Natural killer cell (primary cell): Measurements from ENCODE around the gene MT1X. TPM values are rescaled to one million over a fixed set of nuclear protein-coding genes. Genes with fewer than 3 reads are reported as not detected.

Source experiments
- ATAC-seq, 3 donors: fragments of 150-1000 bp in 2 of 3; fragments of 200-7000 bp in 1 of 3; cut with Tn5 transposase; 1 replicate in 1 of 3; 2 replicates in 2 of 3; pipeline ENCODE4 v1.10.0; 2021; ENCODE audit warnings: mild to moderate bottlenecking in 2 of 3, moderate library complexity in 2 of 3
- DNase-seq, 2 donors: peaks; one replicate each; pipeline versions ENCODE4 v3.0.0 to v3.0.0-alpha.2; 2013 to 2021; ENCODE audit warnings: mixed read lengths in 1 of 2
- H3K27ac ChIP-seq: one replicate; pipeline ENCODE4 v1.5.1; 2013; ENCODE audit warnings: mild to moderate bottlenecking, low read length
- H3K27me3 ChIP-seq: one replicate; pipeline ENCODE4 v1.6.1; 2013; ENCODE audit warnings: low read length; ENCODE audit not compliant: control insufficient read depth, insufficient read depth
- H3K36me3 ChIP-seq: one replicate; pipeline ENCODE4 v1.6.1; 2013; ENCODE audit warnings: low read length; ENCODE audit not compliant: control insufficient read depth, insufficient read depth
- H3K4me1 ChIP-seq: one replicate; pipeline ENCODE4 v1.6.1; 2013; ENCODE audit warnings: low read length; ENCODE audit not compliant: control insufficient read depth, insufficient read depth
- H3K4me3 ChIP-seq: one replicate; pipeline ENCODE4 v1.5.1; 2013; ENCODE audit warnings: low read length
- H3K9me3 ChIP-seq: one replicate; pipeline ENCODE4 v1.6.1; 2013; ENCODE audit warnings: low read length; ENCODE audit not compliant: control insufficient read depth, insufficient read depth
- H3K27ac Mint-ChIP-seq, 2 donors: one replicate each; pipeline ENCODE4 v1.8.0; 2022; ENCODE audit warnings: mild to moderate bottlenecking in 2 of 2, mixed read lengths in 2 of 2, moderate library complexity in 1 of 2
- H3K27me3 Mint-ChIP-seq, 2 donors: one replicate each; pipeline ENCODE4 v1.8.0; 2022; ENCODE audit warnings: low read depth in 2 of 2, mixed read lengths in 2 of 2
- H3K36me3 Mint-ChIP-seq: one replicate; pipeline ENCODE4 v1.8.0; 2022; ENCODE audit warnings: mixed read lengths
- H3K4me1 Mint-ChIP-seq, 2 donors: one replicate each; pipeline ENCODE4 v1.8.0; 2022; ENCODE audit warnings: mixed read lengths in 2 of 2
- H3K4me3 Mint-ChIP-seq: one replicate; pipeline ENCODE4 v1.8.0; 2022; ENCODE audit warnings: mild to moderate bottlenecking, moderate library complexity, mixed read lengths
- H3K9me3 Mint-ChIP-seq, 2 donors: one replicate each; pipeline ENCODE4 v1.8.0; 2022; ENCODE audit warnings: mixed read lengths in 2 of 2
- CTCF ChIP-seq: fragments of 200-600 bp; IDR thresholded peaks from one replicate; pipeline ENCODE4 v1.8.0; 2022; ENCODE audit warnings: antibody characterized with exemption
- WGBS: methylation state at CpG from one replicate; pipeline ENCODE4 v1.1.7; 2013; ENCODE audit warnings: missing lambda C conversion rate; ENCODE audit not compliant: insufficient coverage; 5-methylcytosine and 5-hydroxymethylcytosine counted together
- intact Hi-C: fragments of 100-400 bp; cut with micrococcal nuclease; formaldehyde crosslinking; loops from one replicate; pipeline ENCODE4 v1.14.2; 2022
- total RNA-seq, 4 donors: library from RNA; stranded (reverse); fragments of 120-200 nt in 1 of 4; gene quantifications; one replicate each; pipeline versions ENCODE4 v1.2.3 to v1.2.4, GENCODE V29; 2013 to 2022

Gene MT1X
- total RNA-seq, 3 donors from 2014 or later (not counting 1 experiment from before 2014, with no cell fraction given) = 17.6 to 23.1 (median 20.0) TPM

GRCh38 chr16:56677474-56677873 lies 4.8 kb upstream of the MT1X start:
- no peaks in the 10 kb centered on the region for H3K9me3 ChIP-seq
- no peak for DNase-seq
- Mint-ChIP-seq H3K27me3 (peaks cover 27 to 32% of the 10 kb centered on the region in 2 donors), H3K4me3 (no peak overlapping the region), H3K36me3 (no peaks in the 10 kb centered on the region), H3K27ac (no peak overlapping the region), H3K4me1 (peaks cover 14 to 21% of the 10 kb centered on the region in 2 donors), H3K9me3 (no peaks in the 10 kb centered on the region)
- H3K27ac ChIP-seq = no peak overlapping the region
- no peak for ATAC-seq
- WGBS = 87% methylated on average over 2 of the region's 3 CpGs
- H3K36me3 ChIP-seq = no peaks in the 10 kb centered on the region
- H3K4me1 ChIP-seq = peaks cover 19% of the 10 kb centered on the region
- H3K4me3 ChIP-seq = no peak overlapping the region
- intact Hi-C loops = no loop called here
- TF ChIP-seq CTCF = no peak
- H3K27me3 ChIP-seq = peaks cover 3% of the 10 kb centered on the region

GRCh38 chr16:56679078-56679730 lies 3.1 kb upstream of the MT1X start:
- Mint-ChIP-seq H3K27me3 (peaks cover 11 to 17% of the 10 kb centered on the region in 2 donors), H3K4me3 (no peak overlapping the region), H3K36me3 (no peaks in the 10 kb centered on the region), H3K9me3 (no peaks in the 10 kb centered on the region), H3K4me1 (peaks cover 14 to 29% of the 10 kb centered on the region in 2 donors), H3K27ac (no peak overlapping the region)
- H3K27ac ChIP-seq = no peak overlapping the region
- peaks cover 32% of the 10 kb centered on the region for H3K4me1 ChIP-seq
- peaks cover 3% of the 10 kb centered on the region for H3K27me3 ChIP-seq
- DNase-seq (no peak), ATAC-seq (no peak)
- H3K36me3 ChIP-seq = no peaks in the 10 kb centered on the region
- no peaks in the 10 kb centered on the region for H3K9me3 ChIP-seq
- intact Hi-C loops = no loop called here
- no peak for TF ChIP-seq CTCF
- no peak overlapping the region for H3K4me3 ChIP-seq
- WGBS = 100% methylated on average over 1 of the region's 3 CpGs

- H3K4me3 ChIP-seq = no peak overlapping the region
- H3K36me3 ChIP-seq = no peaks in the 10 kb centered on the region
- Mint-ChIP-seq H3K27ac (no peak overlapping the region), H3K4me3 (no peak overlapping the region), H3K9me3 (no peaks in the 10 kb centered on the region), H3K36me3 (no peaks in the 10 kb centered on the region), H3K27me3 (peaks cover 7 to 14% of the 10 kb centered on the region in 2 donors), H3K4me1 (peaks cover 14 to 29% of the 10 kb centered on the region in 2 donors)
- no peak for ATAC-seq
- no peak for TF ChIP-seq CTCF
- H3K27ac ChIP-seq = no peak overlapping the region
- no peak for DNase-seq
- intact Hi-C loops = no loop called here
- H3K27me3 ChIP-seq = peaks cover 3% of the 10 kb centered on the region
- H3K4me1 ChIP-seq = peaks cover 32% of the 10 kb centered on the region
- no peaks in the 10 kb centered on the region for H3K9me3 ChIP-seq
- WGBS = 70% methylated on average over 5 of the region's 6 CpGs
Observed at GRCh38 chr16:56679818-56680217, 2.5 kb upstream of the MT1X start.
